Activated effector memory CD4-positive, alpha-beta T cell treated with anti-CD3 and anti-CD28 coated beads, Interleukin-2, amount 50 U/mL, for 16 hours (primary cell): Measurements from ENCODE around the gene ERC1.

Experiments used
- DNase-seq: peaks from one replicate; pipeline ENCODE4 v3.0.0-alpha.2; 2020

ERC1 gene

DNA sequence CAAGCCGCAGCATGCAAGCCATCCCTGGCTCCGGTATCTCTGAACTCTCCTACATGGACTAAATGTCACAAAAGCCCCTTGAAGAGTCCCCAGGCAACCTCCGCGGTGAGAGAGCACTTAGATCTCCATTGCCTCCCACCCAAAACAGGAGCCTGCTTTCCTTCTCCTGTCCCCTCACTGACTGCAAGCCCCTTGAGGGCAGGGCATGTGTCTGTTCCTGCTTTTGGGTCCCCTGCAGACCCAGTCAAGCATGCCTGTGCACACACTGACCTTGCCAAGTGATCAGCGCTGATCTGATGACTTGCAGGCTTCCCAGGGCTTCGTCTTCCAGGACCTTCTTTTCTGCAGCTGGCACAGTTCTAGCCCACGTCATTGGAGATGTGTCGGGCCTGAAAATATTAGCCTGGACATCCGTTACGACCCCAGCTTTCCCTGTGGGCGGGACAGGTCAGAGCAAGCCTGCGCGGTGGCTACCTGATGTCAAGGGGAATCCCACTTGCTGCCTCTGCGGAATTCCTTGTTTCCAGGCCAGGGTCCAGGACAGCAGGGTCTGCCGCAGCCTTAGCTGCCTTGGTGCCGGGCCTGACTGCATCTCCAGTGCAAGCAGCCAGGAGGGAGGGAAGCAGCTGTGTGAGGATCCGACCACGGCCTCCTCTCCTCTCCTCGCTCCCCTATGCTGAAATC lies 510.8 kb downstream of the ERC1 start:
- peak; percentile 38 for DNase-seq

DNA sequence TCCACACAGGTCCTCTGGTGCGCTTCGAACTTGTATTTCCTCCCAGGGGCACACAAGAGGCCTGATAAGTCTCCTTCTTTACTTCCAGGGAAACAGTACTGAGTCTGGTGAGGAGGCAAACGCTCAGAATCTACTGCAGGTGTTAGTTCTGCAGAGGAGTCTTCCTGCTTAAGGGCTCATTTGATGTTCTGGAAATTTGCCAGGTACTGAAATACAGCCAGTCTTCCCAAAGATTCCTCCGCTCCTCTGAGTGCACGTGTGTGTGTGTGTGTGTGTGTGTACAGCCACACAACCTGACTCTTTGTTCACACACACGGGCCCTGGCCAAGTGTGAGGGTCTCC lies 511.3 kb downstream of the ERC1 start:
- peak; percentile 2 for DNase-seq

DNA sequence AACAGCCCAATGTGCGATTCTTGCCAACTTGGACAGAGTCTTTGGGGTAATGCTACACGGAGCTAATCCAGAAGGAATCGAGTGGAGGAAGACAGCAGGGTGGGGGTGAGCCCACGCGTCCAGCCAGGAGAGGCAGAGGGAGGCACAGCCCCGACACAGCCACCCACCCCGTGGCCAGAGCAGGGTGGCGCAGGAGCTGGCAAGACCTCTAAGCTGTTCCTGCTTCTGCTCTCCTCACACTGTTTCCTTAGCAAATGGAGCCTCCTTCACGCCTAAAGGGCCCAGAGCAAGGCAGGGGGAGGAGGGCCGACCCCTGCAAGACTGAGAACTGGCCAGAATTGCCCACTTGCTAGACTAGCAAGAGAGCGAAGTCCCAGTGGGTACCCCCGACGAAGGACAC lies 511.8 kb downstream of the ERC1 start:
- DNase-seq: peak; percentile 49

- DNase-seq: peak; percentile 56
Observed at GRCh38 chr12:1503281-1503711, 512.3 kb downstream of the ERC1 start.

DNA sequence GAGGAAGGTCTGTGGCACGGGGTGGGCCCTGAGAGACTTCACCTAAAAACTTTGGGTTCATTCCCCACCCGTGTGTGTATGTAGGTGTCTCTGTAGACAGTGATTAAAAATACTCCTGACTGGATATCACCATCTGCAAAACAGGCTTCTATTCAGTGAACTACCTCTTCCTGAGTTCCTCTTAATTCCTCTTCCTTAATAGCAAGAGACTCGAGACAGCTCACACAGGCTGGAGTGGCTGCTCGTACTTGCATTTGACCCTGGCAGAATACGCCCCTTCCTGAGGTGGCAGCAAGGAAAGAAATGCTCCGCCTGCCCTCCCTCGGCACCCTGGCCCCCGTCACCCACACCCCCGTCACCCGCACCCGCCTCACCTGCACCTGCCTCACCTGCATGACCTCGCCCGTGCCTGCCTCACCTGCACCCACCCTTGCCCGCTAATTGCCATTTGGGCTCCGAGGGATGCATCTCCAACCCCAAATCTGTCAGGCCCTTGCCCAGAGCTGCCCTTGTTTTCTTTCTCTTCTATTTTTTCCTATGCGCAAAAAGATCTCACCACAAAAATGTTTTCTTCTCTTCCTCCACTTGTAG lies 513.4 kb downstream of the ERC1 start:
- peak; percentile 48 for DNase-seq

DNA sequence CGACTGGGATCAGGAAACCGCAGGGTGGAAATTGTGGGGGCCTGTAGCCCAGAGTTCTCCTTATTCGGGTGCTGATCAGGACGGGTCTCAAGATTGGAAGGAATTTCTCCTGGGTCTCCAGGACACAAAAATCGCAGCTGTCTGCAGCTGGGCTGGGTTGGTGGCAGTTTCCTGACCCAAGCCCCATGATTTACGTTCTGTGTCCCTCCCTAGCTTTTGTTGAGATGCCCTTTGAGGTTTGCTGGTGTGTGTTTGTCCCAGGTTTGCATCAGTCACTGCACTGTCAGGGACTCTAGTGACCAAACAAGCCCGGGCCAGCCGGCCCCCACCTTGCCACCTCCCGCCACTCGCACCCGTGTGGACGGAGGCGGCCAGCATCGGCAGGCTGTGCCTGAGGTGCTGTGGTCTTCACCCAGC lies 513.9 kb downstream of the ERC1 start:
- DNase-seq: peak; percentile 21

DNA sequence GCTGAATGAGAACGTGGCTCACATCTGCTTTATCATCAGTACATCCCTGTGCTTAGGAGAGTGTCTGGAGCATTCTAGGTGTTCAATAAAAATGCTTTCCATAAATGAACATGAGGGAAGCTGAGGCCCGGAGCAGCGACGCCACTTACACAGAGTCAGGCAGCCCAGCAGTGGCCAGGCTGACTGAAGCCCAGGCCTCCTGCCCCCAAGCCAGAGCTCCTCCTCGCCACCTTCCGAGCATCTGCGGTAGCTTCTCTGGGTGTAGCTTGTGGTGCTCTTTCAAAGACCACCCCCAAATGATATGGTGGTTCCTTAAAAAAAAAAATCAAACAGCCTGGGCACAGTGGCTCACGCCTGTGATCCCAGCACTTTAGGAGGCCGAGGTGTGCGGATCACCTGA lies 514.6 kb downstream of the ERC1 start:
- DNase-seq: peak; percentile 10

DNA sequence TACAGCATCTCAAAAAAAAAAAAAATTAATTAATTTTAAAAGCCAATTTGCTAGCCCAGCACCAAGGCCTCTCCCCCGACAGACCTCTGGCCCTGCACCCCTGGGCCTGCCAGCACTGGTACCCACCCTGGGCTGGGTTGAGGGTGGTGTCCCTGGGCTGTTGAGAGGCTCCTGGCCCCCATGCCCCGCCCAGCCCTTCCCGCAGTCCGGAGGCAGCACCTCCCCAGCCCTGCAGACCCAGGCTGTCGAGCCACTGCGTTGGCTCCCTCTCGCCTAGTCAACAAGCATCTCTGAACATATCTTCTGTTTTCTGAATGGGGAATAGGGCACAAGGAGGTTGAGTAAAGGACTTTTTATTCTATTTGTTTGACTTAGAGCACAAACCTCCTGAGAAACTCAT lies 516.3 kb downstream of the ERC1 start:
- peak; percentile 34 for DNase-seq

DNA sequence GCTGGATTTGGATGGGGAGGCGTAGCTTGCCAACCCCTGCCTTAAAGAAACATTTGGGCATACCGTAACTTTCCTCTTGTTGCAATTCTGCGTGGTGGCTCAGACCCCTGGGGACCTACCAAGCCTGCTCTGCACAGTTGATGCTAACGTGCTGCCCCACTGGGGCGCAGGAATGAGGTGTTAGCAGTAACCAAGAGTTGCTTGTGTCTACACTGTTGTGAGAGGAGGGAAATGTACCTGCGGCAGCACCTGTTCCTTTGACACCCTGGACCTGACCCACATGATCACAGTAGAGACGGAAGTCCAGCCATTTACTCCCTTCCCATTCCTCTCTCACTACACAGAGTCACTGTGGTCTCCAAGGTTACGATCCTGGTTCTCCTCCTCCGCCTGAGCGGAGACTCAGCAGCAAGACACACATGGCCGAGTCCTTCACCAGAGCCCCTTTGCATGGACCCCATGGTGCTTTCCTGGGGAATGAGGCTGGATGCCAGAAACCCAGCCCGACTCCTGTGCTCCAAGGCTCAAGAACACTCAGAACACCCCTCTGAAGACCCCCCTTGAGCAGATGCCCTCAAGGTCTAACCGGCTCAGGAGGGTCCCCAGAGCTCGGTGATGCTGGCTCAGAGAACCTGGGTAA lies 518.5 kb downstream of the ERC1 start:
- peak; percentile 54 for DNase-seq

DNA sequence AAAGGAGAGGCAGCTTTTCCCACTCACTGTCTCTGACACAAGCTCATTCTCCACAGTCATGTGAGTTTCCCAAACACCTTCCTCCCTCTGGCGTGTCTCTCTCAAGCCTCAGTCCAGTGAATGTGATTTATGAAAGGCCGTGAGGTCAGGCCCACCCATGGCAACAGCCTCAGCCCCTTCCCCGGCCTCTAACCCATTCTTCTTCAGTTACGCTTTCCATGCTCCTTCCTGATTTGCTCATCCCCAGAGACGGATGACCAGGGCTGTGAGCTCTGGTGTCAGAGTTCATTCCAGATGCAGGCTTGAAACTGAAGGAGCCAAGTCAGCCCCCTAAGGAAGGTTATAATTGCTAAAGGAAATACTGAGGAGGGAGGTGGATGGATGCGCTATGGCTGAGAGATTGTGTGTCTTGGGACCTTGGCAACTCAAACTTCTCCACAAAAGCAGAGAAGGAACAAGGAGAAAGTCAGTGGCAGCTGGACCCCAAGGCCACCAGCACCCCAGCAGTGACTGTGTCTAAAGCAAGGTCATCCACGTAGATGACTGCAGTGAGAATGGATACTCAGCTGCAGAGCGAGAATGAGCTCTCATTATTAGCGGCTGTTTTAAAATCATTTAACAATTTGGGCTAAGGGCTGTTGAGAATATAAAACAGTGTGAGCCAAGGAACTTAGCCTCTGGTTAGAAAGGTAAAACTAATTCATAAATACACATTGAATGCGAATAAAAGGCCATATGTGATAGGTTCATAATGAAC lies 519.2 kb downstream of the ERC1 start:
- peak; percentile 45 for DNase-seq

DNA sequence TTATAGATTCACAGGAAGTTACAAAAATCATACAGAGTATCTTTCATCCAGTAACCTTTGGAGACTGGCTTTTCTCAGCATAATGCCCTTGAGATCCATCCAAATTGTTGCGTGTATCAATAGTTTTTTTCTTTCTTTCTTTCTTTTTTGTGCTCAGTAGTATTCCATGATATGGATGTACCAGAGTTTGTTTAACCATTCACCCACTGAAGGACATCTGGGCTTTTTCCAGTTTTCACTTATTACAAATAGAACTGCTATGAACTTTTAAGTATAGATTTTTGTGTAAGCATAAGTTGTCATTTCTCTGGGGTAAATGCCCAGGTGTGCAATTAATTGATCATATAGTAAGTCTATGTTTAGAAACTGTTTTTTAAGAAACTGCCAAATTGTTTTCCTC lies 524.0 kb downstream of the ERC1 start:
- no peak for DNase-seq

- DNase-seq: no peak
Observed at GRCh38 chr12:1515428-1515827, 524.4 kb downstream of the ERC1 start.

- DNase-seq: peak; percentile 47
Observed at GRCh38 chr12:1517007-1517406, 526.0 kb downstream of the ERC1 start.

DNA sequence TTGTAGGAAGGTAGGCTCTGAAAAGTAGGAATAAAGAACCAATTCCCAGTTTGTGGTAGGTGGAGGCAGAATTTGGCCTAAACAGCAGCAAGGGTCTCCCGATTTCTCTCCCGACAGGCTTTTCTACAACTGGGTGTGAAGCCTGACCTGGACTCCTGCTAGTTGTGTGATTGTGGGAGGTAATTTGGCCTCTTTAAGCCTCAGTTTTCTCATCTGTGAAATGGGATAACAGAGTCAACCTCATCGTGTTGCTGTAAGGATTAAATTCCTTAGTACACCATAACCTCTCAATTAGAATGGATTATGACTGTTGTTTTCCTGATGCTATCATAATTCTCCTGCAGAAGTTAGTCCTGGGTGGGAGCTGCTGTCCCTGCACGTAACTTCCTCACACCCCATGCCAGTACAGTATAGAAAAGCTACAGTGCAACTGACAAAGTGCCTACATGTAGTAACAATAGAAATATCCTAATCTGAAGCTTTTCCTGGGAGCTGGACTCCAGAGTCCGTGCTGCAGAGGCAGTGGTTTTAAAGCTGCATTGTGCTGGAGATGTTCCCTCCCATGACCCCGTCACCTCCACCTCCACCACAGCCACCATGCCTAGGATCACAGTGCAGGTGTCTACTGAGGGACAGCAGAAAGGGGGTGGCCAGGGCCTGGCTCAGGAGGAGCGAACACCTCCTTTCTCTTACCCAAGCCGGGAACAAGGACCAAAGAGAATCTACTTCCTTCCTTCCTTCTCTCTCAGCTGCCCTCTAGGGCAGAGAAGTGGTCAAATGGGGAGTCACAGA lies 526.9 kb downstream of the ERC1 start:
- peak; percentile 33 for DNase-seq

DNA sequence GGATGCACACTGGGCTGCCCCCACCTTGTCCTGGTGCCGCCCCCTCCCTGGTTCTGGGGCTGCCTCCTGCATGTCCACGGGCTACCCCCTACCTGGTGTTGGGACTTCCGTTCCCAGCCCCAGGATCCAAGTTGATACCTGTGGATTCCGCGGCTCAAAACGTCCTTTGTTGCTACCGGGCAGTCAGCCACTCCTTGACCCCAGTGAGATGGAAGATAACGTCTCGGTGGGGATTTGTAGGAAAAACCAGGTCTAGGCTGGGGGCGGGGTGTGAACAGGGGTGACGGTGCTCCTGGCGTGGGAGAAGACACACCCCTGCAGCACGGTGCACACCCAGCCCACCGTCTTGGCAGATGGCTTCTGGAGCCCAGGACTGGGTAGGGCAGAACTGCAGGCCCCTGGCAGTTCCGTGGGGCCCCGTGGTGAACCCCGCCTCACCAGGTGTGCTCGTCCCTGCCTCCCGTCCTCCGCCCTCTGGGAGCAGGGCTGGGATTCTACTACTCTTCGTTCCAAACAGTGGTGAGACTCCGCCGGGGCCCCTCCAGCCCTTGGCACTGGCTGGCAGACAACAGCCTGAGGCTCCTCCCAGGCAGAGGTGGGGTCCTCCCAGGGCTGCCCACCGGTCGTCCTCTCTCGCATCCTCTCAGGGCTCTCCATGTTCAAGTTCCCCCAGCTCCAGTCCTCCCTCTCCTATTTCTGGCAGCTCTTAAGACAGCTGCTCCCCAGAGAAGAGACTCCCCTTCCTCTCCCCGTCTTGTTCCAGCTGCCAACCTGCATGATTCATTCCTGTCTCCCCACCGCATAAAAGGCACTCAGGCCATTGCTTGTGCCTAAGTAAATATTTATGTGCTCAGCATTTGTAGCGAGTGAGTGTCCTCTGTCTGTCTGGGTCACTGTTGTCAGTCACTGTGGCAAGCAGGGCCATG lies 527.8 kb downstream of the ERC1 start:
- peak; percentile 55 for DNase-seq

DNA sequence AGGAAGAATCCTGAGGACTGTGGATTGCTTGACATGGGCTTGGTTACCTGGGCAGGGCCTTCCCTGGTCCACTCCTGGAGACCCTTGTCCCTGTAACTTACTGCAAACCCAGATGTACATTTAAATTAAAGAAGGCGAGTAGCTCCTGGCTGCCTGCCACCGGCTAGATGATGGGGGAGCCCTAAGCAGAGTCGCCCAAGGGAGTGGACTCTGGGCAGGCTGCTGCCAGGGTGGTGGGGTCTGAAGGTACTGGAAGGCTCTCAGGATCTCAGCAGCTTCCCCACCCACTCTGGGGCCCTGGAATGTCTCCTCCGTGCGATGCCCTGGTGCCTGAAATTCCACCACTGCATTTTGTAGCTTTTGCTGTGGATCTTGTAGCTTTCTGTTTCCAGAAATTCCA lies 528.6 kb downstream of the ERC1 start:
- peak; percentile 44 for DNase-seq

GRCh38 chr12:1523046-1523445 lies 532.0 kb downstream of the ERC1 start:
- DNase-seq: peak; percentile 48

DNA sequence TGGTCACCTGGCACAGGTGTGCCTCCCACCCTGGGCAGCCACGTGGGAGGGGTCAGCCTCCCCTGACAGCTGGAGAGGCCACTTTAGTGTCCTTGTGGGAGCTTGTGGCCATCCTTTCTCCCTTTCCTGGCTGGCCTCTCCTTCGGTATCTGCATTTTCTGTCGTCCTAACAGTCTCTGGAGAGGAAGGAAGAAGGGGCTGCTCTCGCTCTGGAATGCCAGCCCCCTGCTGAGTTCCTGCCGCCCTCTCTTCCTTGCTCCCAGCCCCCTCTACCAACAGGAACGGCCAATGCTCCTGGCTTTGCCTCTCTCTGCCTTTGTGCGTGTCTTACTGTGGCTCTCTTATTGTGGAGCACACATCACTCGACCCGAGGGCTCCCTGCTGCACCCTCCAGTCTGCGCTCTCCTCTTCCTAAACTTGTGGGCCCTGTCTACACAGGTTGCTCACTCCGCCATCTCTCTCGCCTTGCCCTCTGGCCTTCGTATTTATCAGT lies 532.6 kb downstream of the ERC1 start:
- peak; percentile 28 for DNase-seq

- no peak for DNase-seq
Observed at GRCh38 chr12:1525858-1526257, 534.8 kb downstream of the ERC1 start.

DNA sequence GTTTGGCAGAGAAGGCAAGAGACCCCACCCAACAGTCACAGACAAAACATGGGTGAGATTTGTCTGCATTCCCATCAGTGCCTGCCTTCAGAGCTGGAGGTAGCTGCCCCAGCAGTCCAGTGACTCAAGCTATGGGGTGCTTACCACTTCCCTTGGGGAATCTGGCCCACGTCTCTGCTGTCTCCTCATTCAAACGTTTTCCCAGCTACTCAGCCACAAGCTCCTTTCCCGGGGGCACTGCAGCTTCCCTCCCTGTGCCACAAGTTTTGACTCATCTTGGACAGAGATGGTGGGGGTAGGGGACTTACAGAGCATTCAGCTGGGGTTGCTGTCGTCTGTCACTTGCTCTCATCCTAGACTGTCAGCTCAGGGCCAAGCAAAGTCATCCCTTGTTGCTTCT lies 536.8 kb downstream of the ERC1 start:
- DNase-seq: no peak

DNA sequence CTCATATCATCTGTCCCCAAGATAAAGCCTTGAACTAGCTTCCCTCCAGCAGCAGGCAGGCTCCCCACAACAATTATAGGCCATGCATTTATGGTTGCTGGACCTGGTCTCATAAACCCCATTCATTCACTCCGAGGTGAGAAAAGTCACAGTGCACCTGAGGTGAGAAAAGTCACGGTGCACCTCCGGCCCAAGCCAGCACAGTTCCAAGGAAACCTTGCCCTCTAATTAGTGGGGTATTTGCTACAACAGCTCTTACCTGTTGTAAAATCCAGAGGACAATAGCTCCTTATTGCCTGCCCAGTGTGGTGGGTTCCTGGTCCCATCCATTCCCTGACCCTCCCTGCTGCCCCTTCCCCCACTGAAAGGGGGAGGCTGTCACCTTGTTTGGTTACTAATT lies 537.8 kb downstream of the ERC1 start:
- no peak for DNase-seq
